ENCODE results near the gene EDN2. TPM values are rescaled to one million over a fixed set of nuclear protein-coding genes. Genes with fewer than 3 reads are reported as not detected.

Gene EDN2
- total and polyA plus RNA-seq, 4 donors, result 0.17 to 0.66 TPM; not detected in 2

- H3K36me3 ChIP-seq (ENCODE audit: control insufficient read depth, insufficient read depth, low read length), result no peaks in the 10 kb centered on the region
- H3K27me3 ChIP-seq (ENCODE audit: control insufficient read depth, insufficient read depth, low read length), result no peaks in the 10 kb centered on the region
Observed at GRCh38 chr1:41469706-41470105, 14.8 kb downstream of the EDN2 start.

GRCh38 chr1:41468122-41468762 is 16.2 kb downstream of the EDN2 start:
- no peaks in the 10 kb centered on the region for H3K27me3 ChIP-seq (ENCODE audit: control insufficient read depth, insufficient read depth, low read length)
- H3K36me3 ChIP-seq (ENCODE audit: control insufficient read depth, insufficient read depth, low read length), result no peaks in the 10 kb centered on the region
- H3K27ac ChIP-seq (ENCODE audit: low read depth, low read length), result no peak overlapping the region
- H3K4me3 ChIP-seq (ENCODE audit: low read depth, low read length), result no peak overlapping the region
- WGBS (ENCODE audit: insufficient coverage), result 87% methylated on average over 9 of the region's 12 CpGs
- no peak for DNase-seq (ENCODE audit: low read depth in 4 of 6, low spot score in 6 of 6)
- H3K9me3 ChIP-seq (ENCODE audit: control insufficient read depth, insufficient read depth, low read length), result no peaks in the 10 kb centered on the region
- no peaks in the 10 kb centered on the region for H3K4me1 ChIP-seq (ENCODE audit: control insufficient read depth, insufficient read depth, low read length)

More at GRCh38 chr1:41469706-41470105, 14.8 kb downstream of the EDN2 start:
- peaks cover 11% of the 10 kb centered on the region for H3K4me1 ChIP-seq (ENCODE audit: control insufficient read depth, insufficient read depth, low read length)
- no peak overlapping the region for H3K4me3 ChIP-seq (ENCODE audit: low read depth, low read length)
- DNase-seq (ENCODE audit: low read depth in 4 of 6, low spot score in 6 of 6), result no peak
- no CpG with 5 or more reads among the region's 5 CpGs for WGBS (ENCODE audit: insufficient coverage)
- H3K9me3 ChIP-seq (ENCODE audit: control insufficient read depth, insufficient read depth, low read length), result no peaks in the 10 kb centered on the region
- H3K27ac ChIP-seq (ENCODE audit: low read depth, low read length), result no peak overlapping the region

- Histone ChIP-seq H3K9me3 (ENCODE audit: control insufficient read depth, insufficient read depth, low read length) (no peaks in the 10 kb centered on the region), H3K36me3 (ENCODE audit: control insufficient read depth, insufficient read depth, low read length) (no peaks in the 10 kb centered on the region), H3K4me1 (ENCODE audit: control insufficient read depth, insufficient read depth, low read length) (no peaks in the 10 kb centered on the region), H3K4me3 (ENCODE audit: low read depth, low read length) (no peak overlapping the region), H3K27me3 (ENCODE audit: control insufficient read depth, insufficient read depth, low read length) (no peaks in the 10 kb centered on the region), H3K27ac (ENCODE audit: low read depth, low read length) (no peak overlapping the region)
- DNase-seq (ENCODE audit: low read depth in 4 of 6, low spot score in 6 of 6), result no peak
- WGBS (ENCODE audit: insufficient coverage), result 64% methylated on average over 3 of the region's 4 CpGs
Observed at GRCh38 chr1:41467673-41468072, 16.8 kb downstream of the EDN2 start.

- no peak overlapping the region for H3K27ac ChIP-seq (ENCODE audit: low read depth, low read length)
- H3K4me1 ChIP-seq (ENCODE audit: control insufficient read depth, insufficient read depth, low read length), result no peaks in the 10 kb centered on the region
- H3K9me3 ChIP-seq (ENCODE audit: control insufficient read depth, insufficient read depth, low read length), result no peaks in the 10 kb centered on the region
- no peaks in the 10 kb centered on the region for H3K27me3 ChIP-seq (ENCODE audit: control insufficient read depth, insufficient read depth, low read length)
- H3K4me3 ChIP-seq (ENCODE audit: low read depth, low read length), result no peak overlapping the region
- WGBS (ENCODE audit: insufficient coverage), result 88% methylated on average over 5 of the region's 5 CpGs
- no peaks in the 10 kb centered on the region for H3K36me3 ChIP-seq (ENCODE audit: control insufficient read depth, insufficient read depth, low read length)
- no peak for DNase-seq (ENCODE audit: low read depth in 4 of 6, low spot score in 6 of 6)
Observed at GRCh38 chr1:41466146-41466545, 18.3 kb downstream of the EDN2 start.

- Histone ChIP-seq H3K36me3 (ENCODE audit: control insufficient read depth, insufficient read depth, low read length) (no peaks in the 10 kb centered on the region), H3K27me3 (ENCODE audit: control insufficient read depth, insufficient read depth, low read length) (no peaks in the 10 kb centered on the region), H3K9me3 (ENCODE audit: control insufficient read depth, insufficient read depth, low read length) (no peaks in the 10 kb centered on the region), H3K4me1 (ENCODE audit: control insufficient read depth, insufficient read depth, low read length) (no peaks in the 10 kb centered on the region), H3K27ac (ENCODE audit: low read depth, low read length) (no peak overlapping the region), H3K4me3 (ENCODE audit: low read depth, low read length) (no peak overlapping the region)
- no peak for DNase-seq (ENCODE audit: low read depth in 4 of 6, low spot score in 6 of 6)
- WGBS (ENCODE audit: insufficient coverage), result 100% methylated on average over 1 of the region's 1 CpG
Observed at GRCh38 chr1:41465741-41466140, 18.7 kb downstream of the EDN2 start.

GRCh38 chr1:41464885-41465284 is 19.6 kb downstream of the EDN2 start:
- 93% methylated on average over 6 of the region's 7 CpGs for WGBS (ENCODE audit: insufficient coverage)
- Histone ChIP-seq H3K4me3 (ENCODE audit: low read depth, low read length) (no peak overlapping the region), H3K9me3 (ENCODE audit: control insufficient read depth, insufficient read depth, low read length) (no peaks in the 10 kb centered on the region), H3K4me1 (ENCODE audit: control insufficient read depth, insufficient read depth, low read length) (no peaks in the 10 kb centered on the region), H3K27ac (ENCODE audit: low read depth, low read length) (no peak overlapping the region), H3K27me3 (ENCODE audit: control insufficient read depth, insufficient read depth, low read length) (no peaks in the 10 kb centered on the region), H3K36me3 (ENCODE audit: control insufficient read depth, insufficient read depth, low read length) (no peaks in the 10 kb centered on the region)
- no peak for DNase-seq (ENCODE audit: low read depth in 4 of 6, low spot score in 6 of 6)

GRCh38 chr1:41463516-41463915 is 21.0 kb downstream of the EDN2 start:
- Histone ChIP-seq H3K36me3 (ENCODE audit: control insufficient read depth, insufficient read depth, low read length) (no peaks in the 10 kb centered on the region), H3K4me1 (ENCODE audit: control insufficient read depth, insufficient read depth, low read length) (no peaks in the 10 kb centered on the region), H3K27ac (ENCODE audit: low read depth, low read length) (no peak overlapping the region), H3K27me3 (ENCODE audit: control insufficient read depth, insufficient read depth, low read length) (no peaks in the 10 kb centered on the region), H3K4me3 (ENCODE audit: low read depth, low read length) (no peak overlapping the region), H3K9me3 (ENCODE audit: control insufficient read depth, insufficient read depth, low read length) (no peaks in the 10 kb centered on the region)
- DNase-seq (ENCODE audit: low read depth in 4 of 6, low spot score in 6 of 6), result no peak
- 92% methylated on average over 2 of the region's 2 CpGs for WGBS (ENCODE audit: insufficient coverage)

- Histone ChIP-seq H3K27me3 (ENCODE audit: control insufficient read depth, insufficient read depth, low read length) (no peaks in the 10 kb centered on the region), H3K4me3 (ENCODE audit: low read depth, low read length) (no peak overlapping the region), H3K9me3 (ENCODE audit: control insufficient read depth, insufficient read depth, low read length) (no peaks in the 10 kb centered on the region), H3K36me3 (ENCODE audit: control insufficient read depth, insufficient read depth, low read length) (no peaks in the 10 kb centered on the region), H3K27ac (ENCODE audit: low read depth, low read length) (no peak overlapping the region), H3K4me1 (ENCODE audit: control insufficient read depth, insufficient read depth, low read length) (peaks cover 2% of the 10 kb centered on the region)
- no peak for DNase-seq (ENCODE audit: low read depth in 4 of 6, low spot score in 6 of 6)
- 84% methylated on average over 2 of the region's 2 CpGs for WGBS (ENCODE audit: insufficient coverage)
Observed at GRCh38 chr1:41462680-41463004, 21.8 kb downstream of the EDN2 start.

GRCh38 chr1:41461790-41462679 is 22.4 kb downstream of the EDN2 start:
- H3K36me3 ChIP-seq (ENCODE audit: control insufficient read depth, insufficient read depth, low read length), result no peaks in the 10 kb centered on the region
- no peaks in the 10 kb centered on the region for H3K27me3 ChIP-seq (ENCODE audit: control insufficient read depth, insufficient read depth, low read length)
- H3K27ac ChIP-seq (ENCODE audit: low read depth, low read length), result no peak overlapping the region
- no peaks in the 10 kb centered on the region for H3K9me3 ChIP-seq (ENCODE audit: control insufficient read depth, insufficient read depth, low read length)
- peaks cover 6% of the 10 kb centered on the region for H3K4me1 ChIP-seq (ENCODE audit: control insufficient read depth, insufficient read depth, low read length)
- DNase-seq (ENCODE audit: low read depth in 4 of 6, low spot score in 6 of 6), result peak in 2 of 6 donors; percentile 32 to 82
- H3K4me3 ChIP-seq (ENCODE audit: low read depth, low read length), result no peak overlapping the region
- WGBS (ENCODE audit: insufficient coverage), result no CpG with 5 or more reads among the region's 4 CpGs

Measured in spinal cord (tissue), 10 donors.